GOT3 (cell line): ENCODE measurements around the gene CPED1.
"Not testable (repeated sequence)": the region's sequence is repeated elsewhere in the genome, so short reads cannot be mapped to it uniquely, and the experiment has no call there.

Experiments
- DNase-seq: peaks from one replicate; lab custom pipeline; 2025; ENCODE audit warnings: mixed read lengths; lab: John Stamatoyannopoulos, UW

Gene CPED1

GRCh38 chr7:120996333-120996987 lies 7.9 kb downstream of the CPED1 start:
- DNase-seq: no peak

GRCh38 chr7:120996988-120997345 lies 8.5 kb downstream of the CPED1 start:
- DNase-seq: no peak

DNA sequence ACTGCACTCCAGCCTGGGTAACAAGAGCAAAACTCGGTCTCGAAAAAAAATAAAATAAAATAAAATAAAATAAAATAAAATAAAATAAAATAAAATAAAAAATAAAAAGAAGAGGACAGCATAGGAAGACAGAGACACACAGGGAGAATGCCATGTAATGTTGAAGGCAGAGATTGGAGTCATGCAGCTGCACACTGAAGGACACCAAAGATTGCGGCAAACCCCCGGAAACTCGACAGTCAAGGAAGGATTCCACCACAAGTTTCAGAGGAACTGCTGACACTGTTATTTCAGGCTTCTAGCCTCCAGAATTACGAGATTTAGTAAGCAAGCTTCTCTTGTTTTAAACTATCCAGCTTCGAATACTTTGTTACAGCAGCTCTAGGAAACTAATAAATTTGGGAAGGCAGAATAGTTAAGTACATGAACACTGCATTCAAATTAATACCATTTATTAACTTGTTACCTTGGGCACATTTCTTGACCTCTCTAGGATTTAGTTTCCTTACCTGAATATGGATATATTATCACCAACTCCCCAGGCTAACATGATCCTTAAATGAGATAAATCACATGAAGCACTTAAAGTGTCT lies 9.5 kb downstream of the CPED1 start:
- no peak for DNase-seq

DNA sequence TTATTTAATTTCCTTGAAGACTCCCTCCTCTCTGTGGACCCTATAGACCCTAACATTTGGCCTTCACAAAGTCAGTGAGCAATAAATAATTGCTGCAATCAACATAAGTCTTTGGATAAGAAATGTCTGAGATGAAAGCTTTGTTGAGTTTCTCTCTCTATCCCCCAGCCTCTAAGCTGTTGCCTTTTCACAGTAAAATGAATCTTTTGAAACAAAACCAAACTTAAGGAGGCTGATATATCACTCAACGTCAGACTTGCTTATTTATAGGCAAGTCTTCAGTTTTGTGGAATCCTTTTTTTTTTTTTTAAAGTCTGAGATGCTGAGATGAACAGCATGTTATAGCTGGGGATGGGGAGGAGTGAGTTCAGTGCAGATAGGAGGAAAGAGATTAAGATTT lies 10.0 kb downstream of the CPED1 start:
- no peak for DNase-seq

DNA sequence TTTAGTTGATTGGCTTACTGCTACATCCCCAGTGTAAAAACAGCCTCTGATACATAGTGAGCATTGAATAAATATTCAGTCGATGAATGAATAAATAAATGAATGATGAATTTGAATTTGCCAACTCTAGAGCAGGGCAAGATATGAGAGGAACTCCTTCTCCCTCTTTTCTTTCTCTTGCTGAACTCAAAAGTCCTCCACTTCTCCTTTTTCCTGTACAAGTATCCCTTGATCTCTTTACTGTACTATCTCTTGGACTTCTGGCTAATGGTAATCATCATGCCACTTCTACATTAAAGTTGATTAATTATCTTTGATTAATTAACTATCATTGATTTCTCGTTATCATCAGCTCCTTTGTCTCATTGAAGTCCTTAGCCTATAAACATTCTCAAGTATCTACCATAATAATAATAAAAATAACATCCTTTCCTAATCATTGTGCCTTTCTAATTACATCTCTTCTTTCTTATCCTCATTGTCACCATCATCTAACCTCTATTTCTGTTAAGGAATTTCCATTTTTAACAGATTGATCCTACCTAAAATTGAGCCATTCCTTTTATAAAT lies 10.6 kb downstream of the CPED1 start:
- DNase-seq: no peak

GRCh38 chr7:121000081-121000983 lies 11.8 kb downstream of the CPED1 start:
- DNase-seq: no peak

- no peak for DNase-seq
Measured at GRCh38 chr7:121001234-121001906, 12.9 kb downstream of the CPED1 start.

- DNase-seq: no peak
Measured at GRCh38 chr7:121002048-121002756, 13.7 kb downstream of the CPED1 start.

DNA sequence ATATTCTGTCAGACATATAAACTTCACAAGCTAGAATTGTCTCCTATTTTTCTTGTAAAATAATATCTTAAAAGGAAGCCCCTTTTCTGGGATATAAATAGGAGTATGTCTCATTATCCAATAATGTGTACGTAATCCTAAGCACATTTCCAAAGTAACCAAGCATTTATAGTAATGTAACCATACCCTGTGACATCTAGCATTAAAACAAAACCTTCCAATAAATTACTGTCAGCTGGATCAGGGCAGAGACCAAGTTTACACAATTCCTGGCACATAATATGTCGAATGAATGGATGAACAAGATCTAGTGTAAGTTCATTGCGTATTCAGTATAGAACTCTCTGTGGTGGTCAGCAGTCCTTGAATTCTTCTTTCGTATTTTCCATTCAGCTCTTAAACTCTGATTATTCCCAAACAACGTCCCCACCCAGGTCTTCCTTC lies 14.3 kb downstream of the CPED1 start:
- DNase-seq: no peak

- no peak for DNase-seq
Measured at GRCh38 chr7:121003986-121004685, 15.6 kb downstream of the CPED1 start.

DNA sequence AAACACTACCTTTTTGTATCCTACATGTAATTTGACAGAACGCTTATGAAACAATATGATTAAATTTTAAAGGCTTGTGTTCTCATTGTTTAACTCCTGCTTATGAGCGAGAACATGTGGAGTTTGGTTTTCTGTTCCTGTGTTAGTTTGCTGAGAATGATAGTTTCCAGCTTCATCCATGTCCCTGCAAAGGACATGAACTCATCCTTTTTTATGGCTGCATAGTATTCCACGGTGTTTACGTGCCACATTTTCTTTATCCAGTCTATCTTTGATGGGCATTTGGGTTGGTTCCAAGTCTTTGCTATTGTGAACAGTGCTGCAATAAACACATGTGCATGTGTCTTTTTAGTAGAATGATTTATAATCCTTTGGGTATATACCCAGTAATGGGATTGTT lies 16.5 kb downstream of the CPED1 start:
- DNase-seq: not testable (repeated sequence)

- no peak for DNase-seq
Measured at GRCh38 chr7:121005996-121006584, 17.6 kb downstream of the CPED1 start.

DNA sequence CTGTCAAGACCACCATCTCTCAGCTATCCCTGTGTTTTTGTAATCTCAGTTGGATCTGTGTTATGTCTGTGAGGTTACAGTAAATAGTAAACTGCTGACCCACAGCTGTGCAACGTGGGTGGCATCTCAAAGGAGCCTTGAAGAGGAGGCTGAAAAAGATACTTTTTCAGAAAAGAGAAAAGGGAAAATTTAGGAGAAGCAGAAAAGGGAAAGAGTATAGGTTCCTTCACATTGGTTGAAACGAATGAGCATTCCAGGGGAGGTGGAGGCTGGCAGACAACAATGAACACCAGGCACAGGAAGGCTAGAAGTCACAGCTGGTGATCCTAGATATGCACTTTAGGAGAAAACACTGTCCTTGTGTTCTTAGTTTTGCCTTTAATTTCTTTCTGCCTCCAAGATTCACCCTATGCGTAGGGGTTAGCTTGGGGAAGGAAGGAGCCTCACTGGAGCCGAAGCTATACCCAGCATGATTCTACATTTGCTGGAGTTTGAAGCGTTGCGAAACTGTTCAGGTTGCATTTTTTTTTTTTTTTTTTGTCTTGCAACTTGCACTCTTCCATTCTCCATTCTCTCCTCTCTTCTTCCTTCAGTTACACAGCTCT lies 18.3 kb downstream of the CPED1 start:
- no peak for DNase-seq

GRCh38 chr7:121008816-121009215 lies 20.3 kb downstream of the CPED1 start:
- DNase-seq: no peak

GRCh38 chr7:121011401-121011800 lies 22.9 kb downstream of the CPED1 start:
- no peak for DNase-seq

- DNase-seq: no peak
Measured at GRCh38 chr7:121012170-121012874, 23.8 kb downstream of the CPED1 start.

DNA sequence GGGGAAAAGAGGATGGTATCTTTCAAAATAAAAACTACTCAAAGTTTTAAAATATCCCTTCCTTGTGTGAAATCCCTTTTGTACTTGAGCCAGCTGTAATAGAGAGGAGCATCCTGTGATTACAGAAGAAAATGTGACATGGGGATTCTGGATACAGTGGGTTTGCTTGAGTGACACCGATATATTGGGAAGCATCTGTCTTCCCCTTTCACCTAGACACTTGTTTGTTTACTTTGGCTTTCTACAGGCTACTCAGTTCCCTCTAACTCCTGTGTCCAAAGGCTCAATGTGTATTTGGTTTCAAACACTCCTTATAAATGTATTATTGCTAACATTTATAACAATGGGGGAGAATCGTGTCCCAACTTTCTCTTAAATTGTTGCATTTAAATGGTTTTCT lies 24.4 kb downstream of the CPED1 start:
- DNase-seq: no peak

DNA sequence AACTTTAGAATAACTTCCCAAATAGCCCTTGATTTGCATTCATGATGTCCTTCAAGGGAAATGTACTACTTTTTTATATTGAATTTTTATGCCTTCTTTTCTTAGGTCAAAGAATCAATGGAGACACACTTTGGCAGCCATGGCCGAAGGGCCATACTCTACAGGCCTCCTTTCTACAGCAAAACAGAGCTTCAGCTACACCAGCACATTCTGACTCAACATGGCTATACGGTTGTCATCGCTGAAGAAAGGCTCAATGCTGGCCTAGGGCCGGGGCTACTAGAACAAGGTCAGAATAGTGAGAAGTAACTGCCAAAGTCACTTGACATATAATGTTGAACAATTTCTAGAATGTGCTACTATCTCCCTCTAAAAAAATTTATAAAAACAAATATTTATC lies 27.0 kb downstream of the CPED1 start:
- DNase-seq: no peak

- no peak for DNase-seq
Measured at GRCh38 chr7:121016966-121017365, 28.5 kb downstream of the CPED1 start.
